Large intestine (tissue), 3 donors: ENCODE data around the gene TMEM121B. TPM values are rescaled to one million over a fixed set of nuclear protein-coding genes. Genes with fewer than 3 reads are reported as not detected.

Source experiments
- DNase-seq, 2 donors: peaks; one replicate each; pipeline versions ENCODE4 v3.0.0 to v3.0.0-alpha.2; 2013
- H3K27ac ChIP-seq: one replicate; pipeline ENCODE4 v1.5.1; 2013; ENCODE audit warnings: low read length
- H3K27me3 ChIP-seq: 2 replicates; pipeline ENCODE4 v1.6.1; 2013; ENCODE audit warnings: low read length; ENCODE audit not compliant: control insufficient read depth, insufficient read depth
- H3K36me3 ChIP-seq: 2 replicates; pipeline ENCODE4 v1.6.1; 2013; ENCODE audit warnings: low read length; ENCODE audit not compliant: control insufficient read depth, insufficient read depth
- H3K4me1 ChIP-seq: one replicate; pipeline ENCODE4 v1.6.1; 2013; ENCODE audit warnings: low read length; ENCODE audit not compliant: control insufficient read depth, insufficient read depth
- H3K4me3 ChIP-seq: one replicate; pipeline ENCODE4 v1.5.1; 2013; ENCODE audit warnings: low read length
- H3K9me3 ChIP-seq: one replicate; pipeline ENCODE4 v1.6.1; 2013; ENCODE audit warnings: mild to moderate bottlenecking, low read depth, low read length, moderate library complexity; ENCODE audit not compliant: control insufficient read depth
- WGBS: methylation state at CpG from one replicate; pipeline ENCODE4 v1.1.5; 2013; ENCODE audit warnings: low lambda C conversion rate; ENCODE audit not compliant: insufficient coverage; 5-methylcytosine and 5-hydroxymethylcytosine counted together
- polyA plus RNA-seq: library from polyadenylated mRNA; unstranded; fragments of 120-200 nt; gene quantifications from one replicate; pipeline ENCODE4 v1.2.1, GENCODE V29; 2013

TMEM121B gene
- polyA plus RNA-seq, 1 donor, result 1.1 TPM

- H3K36me3 ChIP-seq, result peaks cover 60% of the 10 kb centered on the region
- no peak overlapping the region for H3K27ac ChIP-seq
- H3K4me1 ChIP-seq, result no peaks in the 10 kb centered on the region
- H3K9me3 ChIP-seq, result no peaks in the 10 kb centered on the region
- DNase-seq, result no peak
- no peaks in the 10 kb centered on the region for H3K27me3 ChIP-seq
- WGBS, result no CpG with 5 or more reads among the region's 14 CpGs
- no peak overlapping the region for H3K4me3 ChIP-seq
Observed at GRCh38 chr22:17104336-17104935, 16.7 kb downstream of the TMEM121B start.

GRCh38 chr22:17103351-17103750 lies 17.8 kb downstream of the TMEM121B start:
- H3K27me3 ChIP-seq, result no peaks in the 10 kb centered on the region
- WGBS, result 100% methylated on average over 2 of the region's 9 CpGs
- no peak overlapping the region for H3K4me3 ChIP-seq
- H3K27ac ChIP-seq, result no peak overlapping the region
- peaks cover 64% of the 10 kb centered on the region for H3K36me3 ChIP-seq
- no peak for DNase-seq
- no peaks in the 10 kb centered on the region for H3K4me1 ChIP-seq
- no peaks in the 10 kb centered on the region for H3K9me3 ChIP-seq

- H3K36me3 ChIP-seq, result peaks cover 72% of the 10 kb centered on the region
Observed at GRCh38 chr22:17102297-17102667, 18.9 kb downstream of the TMEM121B start.

GRCh38 chr22:17101475-17102296 lies 19.5 kb downstream of the TMEM121B start:
- H3K4me3 ChIP-seq, result no peak overlapping the region
- no peaks in the 10 kb centered on the region for H3K9me3 ChIP-seq
- no peaks in the 10 kb centered on the region for H3K4me1 ChIP-seq
- H3K27me3 ChIP-seq, result no peaks in the 10 kb centered on the region
- no peak overlapping the region for H3K27ac ChIP-seq
- H3K36me3 ChIP-seq, result peaks cover 68% of the 10 kb centered on the region
- no CpG with 5 or more reads among the region's 14 CpGs for WGBS
- no peak for DNase-seq

More at GRCh38 chr22:17102297-17102667, 18.9 kb downstream of the TMEM121B start:
- WGBS, result 83% methylated on average over 1 of the region's 7 CpGs
- Histone ChIP-seq H3K27ac (no peak overlapping the region), H3K4me1 (no peaks in the 10 kb centered on the region), H3K27me3 (no peaks in the 10 kb centered on the region), H3K4me3 (no peak overlapping the region), H3K9me3 (no peaks in the 10 kb centered on the region)
- DNase-seq, result no peak

GRCh38 chr22:17100621-17101020 lies 20.5 kb downstream of the TMEM121B start:
- H3K27me3 ChIP-seq, result no peaks in the 10 kb centered on the region
- H3K27ac ChIP-seq, result no peak overlapping the region
- DNase-seq, result no peak
- H3K4me3 ChIP-seq, result no peak overlapping the region
- WGBS, result 100% methylated on average over 1 of the region's 6 CpGs
- H3K36me3 ChIP-seq, result peaks cover 63% of the 10 kb centered on the region
- no peaks in the 10 kb centered on the region for H3K9me3 ChIP-seq
- no peaks in the 10 kb centered on the region for H3K4me1 ChIP-seq

- no peaks in the 10 kb centered on the region for H3K27me3 ChIP-seq
- no peaks in the 10 kb centered on the region for H3K9me3 ChIP-seq
- peaks cover 54% of the 10 kb centered on the region for H3K36me3 ChIP-seq
- no peak overlapping the region for H3K4me3 ChIP-seq
- no peaks in the 10 kb centered on the region for H3K4me1 ChIP-seq
- no CpG with 5 or more reads among the region's 7 CpGs for WGBS
- DNase-seq, result no peak
- no peak overlapping the region for H3K27ac ChIP-seq
Observed at GRCh38 chr22:17098379-17098819, 22.8 kb downstream of the TMEM121B start.

- peaks cover 49% of the 10 kb centered on the region for H3K36me3 ChIP-seq
- H3K9me3 ChIP-seq, result no peaks in the 10 kb centered on the region
- H3K4me1 ChIP-seq, result no peaks in the 10 kb centered on the region
- no peak overlapping the region for H3K27ac ChIP-seq
- H3K4me3 ChIP-seq, result no peak overlapping the region
- WGBS, result 86% methylated on average over 1 of the region's 6 CpGs
- no peaks in the 10 kb centered on the region for H3K27me3 ChIP-seq
- DNase-seq, result no peak
Observed at GRCh38 chr22:17097701-17098100, 23.5 kb downstream of the TMEM121B start.

- Histone ChIP-seq H3K4me1 (no peaks in the 10 kb centered on the region), H3K36me3 (peaks cover 44% of the 10 kb centered on the region), H3K27me3 (no peaks in the 10 kb centered on the region), H3K4me3 (no peak overlapping the region), H3K27ac (no peak overlapping the region), H3K9me3 (no peaks in the 10 kb centered on the region)
- no peak for DNase-seq
- no CpG with 5 or more reads among the region's 6 CpGs for WGBS
Observed at GRCh38 chr22:17097062-17097461, 24.1 kb downstream of the TMEM121B start.

GRCh38 chr22:17096071-17096470 lies 25.1 kb downstream of the TMEM121B start:
- no peaks in the 10 kb centered on the region for H3K4me1 ChIP-seq
- H3K36me3 ChIP-seq, result peaks cover 34% of the 10 kb centered on the region
- no CpG with 5 or more reads among the region's 7 CpGs for WGBS
- H3K27ac ChIP-seq, result no peak overlapping the region
- no peaks in the 10 kb centered on the region for H3K27me3 ChIP-seq
- no peak overlapping the region for H3K4me3 ChIP-seq
- H3K9me3 ChIP-seq, result no peaks in the 10 kb centered on the region
- no peak for DNase-seq

- H3K27me3 ChIP-seq, result no peaks in the 10 kb centered on the region
- peaks cover 30% of the 10 kb centered on the region for H3K36me3 ChIP-seq
- no peaks in the 10 kb centered on the region for H3K9me3 ChIP-seq
- DNase-seq, result no peak
- 80% methylated on average over 1 of the region's 6 CpGs for WGBS
- no peak overlapping the region for H3K4me3 ChIP-seq
- H3K4me1 ChIP-seq, result no peaks in the 10 kb centered on the region
- H3K27ac ChIP-seq, result no peak overlapping the region
Observed at GRCh38 chr22:17095538-17095937, 25.6 kb downstream of the TMEM121B start.
